GM19397 (cell line): ENCODE measurements around the gene BLCAP.
"Not testable (repeated sequence)": the region's sequence is repeated elsewhere in the genome, so short reads cannot be mapped to it uniquely, and the experiment has no call there.

Source experiments
- ATAC-seq: cut with Tn5 transposase; IDR thresholded peaks from one replicate; pipeline ENCODE4 v1.9.1; 2021; ENCODE audit warnings: mild to moderate bottlenecking, moderate library complexity; ENCODE audit not compliant: unreplicated experiment

BLCAP gene

GRCh38 chr20:37558306-37558705 lies 30.6 kb upstream of the BLCAP start:
- ATAC-seq, result no peak

DNA sequence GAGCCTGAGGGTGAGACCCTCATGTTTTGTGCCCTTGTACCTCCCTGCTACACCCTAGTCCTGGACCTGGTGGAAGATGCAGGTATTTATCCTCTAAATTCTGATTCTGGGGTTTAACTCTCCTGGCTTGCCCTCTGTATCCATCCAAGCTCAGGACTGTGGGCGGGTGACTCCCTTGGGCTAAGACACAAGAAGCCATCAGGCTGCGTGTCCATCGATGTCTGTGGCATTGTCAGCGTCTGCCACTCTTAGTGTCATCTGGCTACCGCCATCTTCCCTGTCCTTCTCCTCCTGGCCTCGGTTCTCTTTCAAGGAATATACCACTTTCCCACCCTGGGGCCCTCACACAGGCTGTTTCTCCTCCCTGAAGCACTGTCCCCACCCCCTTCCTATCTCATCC lies 28.9 kb upstream of the BLCAP start:
- no peak for ATAC-seq

DNA sequence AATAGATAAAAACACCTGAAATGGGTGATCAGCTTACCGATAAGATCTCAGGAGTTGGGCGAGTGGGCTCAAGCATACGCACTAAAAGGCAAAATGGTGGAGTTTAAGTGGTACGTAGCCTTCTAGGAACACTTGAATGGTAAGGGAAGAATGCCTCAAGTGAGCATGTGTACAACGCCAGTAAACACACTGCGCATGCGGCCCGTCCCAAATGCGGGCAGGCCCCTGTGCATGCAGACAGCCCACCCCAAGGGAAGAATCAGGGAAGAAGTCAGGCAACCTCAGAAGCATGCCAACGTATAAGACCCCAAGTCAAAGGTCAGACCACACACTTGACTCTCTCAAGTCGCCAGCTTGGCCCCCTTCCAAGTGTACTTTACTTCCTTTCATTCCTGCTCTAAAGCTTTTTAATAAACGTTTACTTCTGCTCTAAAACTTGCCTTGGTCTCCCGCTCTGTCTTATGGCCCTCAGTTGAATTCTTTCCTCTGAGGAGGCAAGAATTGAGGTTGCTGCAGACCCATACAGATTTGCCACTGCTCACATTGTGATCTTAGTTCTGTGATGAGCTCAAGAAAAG lies 27.1 kb upstream of the BLCAP start:
- not testable (repeated sequence) for ATAC-seq

DNA sequence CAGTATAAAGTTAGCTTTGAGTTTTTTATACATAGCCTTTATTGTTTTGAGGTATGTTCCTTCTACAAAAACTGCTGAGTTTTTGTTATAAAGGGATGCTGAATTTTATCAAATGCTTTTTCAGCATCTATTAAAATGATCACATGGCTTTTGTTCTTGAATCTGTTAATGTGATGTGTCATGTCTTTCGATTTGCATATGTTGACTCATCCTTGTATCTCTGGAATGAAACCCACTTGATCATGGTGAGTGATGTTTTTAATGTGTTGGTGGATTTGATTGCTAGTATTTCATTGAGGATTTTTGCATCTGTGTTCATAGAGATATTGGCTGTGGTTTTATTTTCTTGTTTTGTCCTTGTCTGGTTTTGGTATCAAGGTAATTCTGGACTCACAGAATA lies 24.7 kb upstream of the BLCAP start:
- ATAC-seq, result no peak

GRCh38 chr20:37551660-37552059 lies 24.0 kb upstream of the BLCAP start:
- ATAC-seq, result not testable (repeated sequence)

GRCh38 chr20:37550101-37550920 lies 22.6 kb upstream of the BLCAP start:
- ATAC-seq, result not testable (repeated sequence)

DNA sequence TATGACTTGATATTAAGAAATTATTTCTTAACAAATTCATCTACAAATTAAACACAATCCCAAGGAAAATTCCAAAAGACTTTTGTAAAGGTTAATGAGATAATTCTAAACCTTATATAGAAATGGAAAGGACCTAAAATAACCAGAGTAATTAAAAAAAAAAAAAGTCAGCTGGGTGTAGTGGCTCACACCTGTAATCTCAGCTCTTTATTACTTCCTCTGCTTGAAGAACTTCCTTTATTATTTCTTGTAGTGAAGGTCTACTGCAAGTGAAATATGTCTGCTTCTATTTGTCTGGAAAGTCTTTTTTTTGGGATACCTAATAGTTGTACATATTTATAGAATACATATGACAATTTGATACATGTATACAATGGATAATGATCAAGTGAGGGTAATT lies 20.2 kb upstream of the BLCAP start:
- ATAC-seq, result no peak

- no peak for ATAC-seq
Measured at GRCh38 chr20:37545516-37545915, 17.8 kb upstream of the BLCAP start.

GRCh38 chr20:37544386-37544785 lies 16.7 kb upstream of the BLCAP start:
- no peak for ATAC-seq

GRCh38 chr20:37543828-37544227 lies 16.2 kb upstream of the BLCAP start:
- no peak for ATAC-seq

DNA sequence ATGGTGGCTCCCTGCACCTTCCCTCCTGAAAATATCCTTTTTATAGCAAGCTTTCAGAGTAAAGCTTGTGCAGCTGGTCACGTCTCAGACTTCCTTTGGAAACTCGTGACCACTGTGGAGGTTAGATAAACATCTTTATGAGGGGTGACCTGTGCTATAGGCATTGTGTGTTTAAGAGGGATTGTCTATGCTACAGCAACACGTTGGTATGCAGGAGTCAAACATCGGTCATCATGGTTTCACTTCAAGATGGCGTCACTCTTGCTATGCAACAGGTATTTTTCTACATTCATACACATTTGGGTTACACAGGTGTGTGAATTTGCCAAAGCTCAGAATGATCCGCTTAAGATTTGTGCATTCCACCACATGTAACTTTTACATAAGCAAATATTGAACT lies 14.6 kb upstream of the BLCAP start:
- no peak for ATAC-seq

DNA sequence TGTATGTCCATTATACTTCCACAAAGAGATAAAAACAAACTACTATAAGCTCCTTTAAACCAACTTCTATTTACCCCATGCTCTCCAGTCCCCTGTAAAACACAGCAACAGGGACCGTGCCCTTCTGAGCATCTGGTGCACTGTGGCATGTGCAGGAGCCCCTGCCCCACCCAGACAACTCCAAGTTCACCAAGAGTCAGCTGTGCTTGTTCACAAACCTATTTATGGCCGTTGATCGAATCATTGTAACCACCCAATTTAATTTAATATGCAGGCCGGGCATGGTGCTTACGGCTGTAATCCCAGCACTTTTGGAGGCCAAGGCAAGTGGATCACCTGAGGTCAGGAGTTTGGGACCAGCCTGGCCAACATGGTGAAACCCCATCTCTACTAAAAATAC lies 13.7 kb upstream of the BLCAP start:
- no peak for ATAC-seq

DNA sequence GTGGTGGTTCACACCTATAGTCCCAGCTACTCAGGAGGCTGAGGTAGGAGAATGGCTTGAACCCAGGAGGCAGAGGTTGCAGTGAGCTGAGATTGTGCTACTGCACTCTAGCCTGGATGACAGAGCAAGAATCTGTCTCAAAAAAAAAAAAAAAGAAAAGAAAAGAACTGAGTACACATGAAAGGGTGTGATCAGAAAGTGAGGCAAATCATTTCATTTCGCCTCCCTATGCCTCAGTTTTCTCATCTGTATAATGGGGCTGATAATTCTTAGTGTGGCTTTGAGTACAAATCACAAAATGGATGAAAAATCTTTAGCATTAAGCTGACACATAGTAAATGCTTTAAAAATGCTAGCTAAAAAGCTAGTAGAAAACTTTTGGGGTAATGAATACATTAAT lies 13.2 kb upstream of the BLCAP start:
- not testable (repeated sequence) for ATAC-seq

DNA sequence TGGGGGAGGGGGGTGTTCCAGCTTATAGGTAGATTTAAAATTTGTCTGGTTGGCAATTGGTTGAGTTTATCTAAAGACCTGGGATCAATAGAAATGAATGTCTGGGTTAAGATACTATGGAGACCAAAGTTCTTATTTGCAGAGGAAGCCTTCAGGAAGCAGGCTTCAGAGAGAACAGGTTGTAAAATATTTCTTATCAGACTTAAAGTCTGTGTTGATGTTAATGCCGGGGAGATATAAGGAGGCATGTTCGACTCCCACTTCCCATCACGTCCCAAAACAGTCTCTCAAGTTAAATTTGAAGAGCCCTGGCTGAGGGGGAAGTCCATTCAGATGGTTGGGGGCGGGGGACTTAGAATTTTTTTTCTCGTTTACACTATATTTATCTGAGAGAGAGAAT lies 12.3 kb upstream of the BLCAP start:
- no peak for ATAC-seq

- no peak for ATAC-seq
Measured at GRCh38 chr20:37539424-37539823, 11.7 kb upstream of the BLCAP start.

- ATAC-seq, result no peak
Measured at GRCh38 chr20:37538003-37538402, 10.3 kb upstream of the BLCAP start.

- ATAC-seq, result no peak
Measured at GRCh38 chr20:37537505-37537904, 9.8 kb upstream of the BLCAP start.

DNA sequence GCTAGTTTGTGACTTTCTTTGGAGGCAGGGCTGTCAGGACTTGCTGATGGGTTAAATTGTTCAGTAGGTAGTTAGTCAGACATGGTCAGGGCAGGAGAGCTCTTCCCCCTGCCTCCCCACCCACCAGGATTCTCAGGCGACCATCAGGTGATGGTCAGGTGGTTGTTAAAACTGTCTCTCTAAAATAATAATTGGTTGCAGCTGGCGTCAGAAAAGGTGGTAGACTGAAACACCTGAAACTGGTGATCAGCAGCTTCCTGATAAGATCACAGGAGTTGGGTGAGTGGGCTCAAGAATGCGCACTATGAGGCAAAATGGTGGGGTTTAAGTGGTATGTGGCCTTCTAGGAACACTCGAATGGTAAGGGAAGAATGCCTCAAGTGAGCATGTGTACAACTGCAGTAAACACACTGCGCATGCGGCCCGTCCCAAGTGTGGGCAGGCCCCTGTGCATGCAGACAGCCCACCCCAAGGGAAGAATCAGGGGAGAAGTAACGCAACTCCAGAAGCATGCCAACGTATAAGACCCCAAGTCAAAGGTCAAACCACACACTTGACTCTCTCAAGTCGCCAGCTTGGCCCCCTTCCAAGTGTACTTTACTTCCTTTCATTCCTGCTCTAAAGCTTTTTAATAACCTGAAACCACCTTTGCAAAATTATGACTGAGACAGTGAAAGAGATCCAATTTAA lies 7.9 kb upstream of the BLCAP start:
- no peak for ATAC-seq

DNA sequence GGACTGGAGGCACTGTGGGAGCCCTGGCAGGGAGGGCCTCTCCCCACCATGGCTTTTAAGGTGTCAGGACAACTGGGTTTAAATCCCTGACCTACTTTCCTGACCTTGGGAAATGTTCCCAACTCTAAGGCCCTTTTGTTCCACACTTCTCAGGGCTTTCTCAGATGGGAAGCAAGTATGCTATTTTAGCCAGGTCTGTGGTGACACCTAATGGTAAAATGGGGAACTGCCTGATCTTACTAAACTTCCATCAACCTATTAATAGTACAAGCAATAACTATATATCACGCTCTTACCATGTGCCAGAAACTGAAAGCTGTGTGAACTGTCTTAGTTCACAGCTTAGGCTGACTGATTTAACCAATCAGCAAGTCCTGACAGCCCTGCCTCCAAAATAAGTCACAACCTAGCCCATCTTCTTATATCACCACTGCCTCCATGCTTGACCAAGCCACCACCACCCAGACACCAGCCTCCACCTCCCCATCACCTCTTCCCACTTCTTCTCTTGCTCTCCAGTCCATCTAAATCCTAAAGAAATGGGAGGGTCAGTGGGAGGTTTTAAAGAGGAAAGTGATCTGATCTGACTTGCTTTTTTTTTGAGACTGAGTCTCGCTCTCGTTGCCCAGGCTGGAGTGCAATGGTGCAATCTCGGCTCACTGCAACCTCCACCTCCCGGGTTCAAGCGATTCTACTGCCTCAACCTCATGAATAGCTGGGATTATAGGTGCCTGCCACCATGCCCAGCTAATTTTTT lies 6.9 kb upstream of the BLCAP start:
- no peak for ATAC-seq

- ATAC-seq, result no peak
Measured at GRCh38 chr20:37533154-37533715, 5.6 kb upstream of the BLCAP start.

GRCh38 chr20:37531856-37532255 lies 4.2 kb upstream of the BLCAP start:
- no peak for ATAC-seq
